ENCODE results near the gene CTCF.
A peak's percentile ranks its signal among the peaks of the same experiment; 100 is the strongest.

CTCF gene

DNA sequence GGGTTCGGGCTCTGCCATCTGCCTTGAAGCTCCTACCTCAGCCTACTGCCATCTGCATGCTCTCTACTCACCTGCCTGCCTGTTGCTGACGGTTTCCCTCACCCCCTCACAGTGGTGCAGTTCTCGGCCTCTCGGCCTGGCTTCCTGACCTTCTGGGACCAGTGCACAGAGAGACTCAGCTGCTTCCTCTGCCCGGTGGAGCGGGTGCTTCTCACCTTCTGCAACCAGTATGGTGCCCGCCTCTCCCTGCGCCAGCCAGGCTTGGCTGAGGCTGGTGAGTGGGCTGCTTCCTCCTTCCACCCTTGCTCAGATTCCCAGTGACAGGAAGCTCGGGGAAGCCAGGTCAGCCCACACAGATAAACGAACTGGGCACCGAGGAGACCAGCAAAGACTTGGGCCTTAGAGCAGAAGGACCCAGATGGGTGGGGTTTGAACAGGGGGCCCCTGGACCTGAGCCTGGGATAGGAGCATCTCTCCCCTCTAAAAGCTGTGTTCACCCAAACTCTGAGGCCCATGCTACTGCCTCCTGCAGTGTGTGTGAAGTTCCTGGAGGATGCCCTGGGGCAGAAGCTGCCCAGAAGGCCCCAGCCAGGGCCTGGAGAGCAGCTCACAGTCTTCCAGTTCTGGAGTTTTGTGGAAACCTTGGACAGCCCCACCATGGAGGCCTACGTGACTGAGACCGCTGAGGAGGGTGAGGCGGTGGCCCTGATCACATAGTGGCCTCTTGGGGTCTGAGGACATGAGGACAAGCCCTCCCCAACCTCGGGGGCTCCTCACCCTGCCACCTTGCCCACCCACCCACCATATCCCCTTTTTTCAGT is 17.3 kb upstream of the CTCF start:
- no peak overlapping the region for H3K27ac ChIP-seq
- H3K9me3 ChIP-seq: no peaks in the 10 kb centered on the region
- TF ChIP-seq CTCF (IDR thresholded peaks at IDR 0.05): no peak
- peaks cover 19 to 21% of the 10 kb centered on the region in 2 experiments for H3K4me1 ChIP-seq (ENCODE audit: control insufficient read depth in 1 of 2, insufficient read depth in 1 of 2, low read depth in 1 of 2, low read length in 1 of 2)
- H3K4me3 ChIP-seq (ENCODE audit: low read depth in 1 of 2, low read length in 1 of 2): no peak overlapping the region
- peaks cover 80% of the 10 kb centered on the region for H3K36me3 ChIP-seq
- H3K27me3 ChIP-seq: no peaks in the 10 kb centered on the region

GRCh38 chr16:67545665-67546024 is 16.7 kb upstream of the CTCF start:
- H3K36me3 ChIP-seq: peaks cover 74% of the 10 kb centered on the region
- H3K4me1 ChIP-seq (ENCODE audit: control insufficient read depth in 1 of 2, insufficient read depth in 1 of 2, low read depth in 1 of 2, low read length in 1 of 2): peaks cover 19 to 21% of the 10 kb centered on the region in 2 experiments
- H3K9me3 ChIP-seq: no peaks in the 10 kb centered on the region
- H3K4me3 ChIP-seq (ENCODE audit: low read depth in 1 of 2, low read length in 1 of 2): no peak overlapping the region
- H3K27ac ChIP-seq: no peak overlapping the region
- no peak for TF ChIP-seq CTCF (IDR thresholded peaks at IDR 0.05)
- no peaks in the 10 kb centered on the region for H3K27me3 ChIP-seq

DNA sequence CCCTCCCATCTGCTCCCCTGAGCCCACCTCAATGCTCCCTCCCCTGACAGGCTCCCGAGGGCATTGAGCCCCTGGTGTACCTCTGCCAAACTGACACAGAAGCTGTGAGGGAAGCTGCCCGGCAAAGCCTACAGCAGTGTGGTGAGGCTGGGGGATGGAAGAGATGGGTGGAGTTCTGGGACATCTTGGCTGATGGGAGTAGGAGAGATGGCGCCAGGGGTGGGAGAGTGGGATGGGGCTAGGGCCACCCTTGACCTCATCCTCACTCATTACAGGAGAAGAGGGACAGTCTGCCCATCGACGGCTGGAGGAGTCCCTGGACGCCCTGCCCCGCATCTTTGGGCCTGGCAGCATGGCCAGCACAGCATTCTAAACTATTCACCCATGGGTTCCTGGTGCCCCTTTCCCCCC is 16.2 kb upstream of the CTCF start:
- peak overlapping the region; percentile 70 for H3K27ac ChIP-seq
- peaks cover 19 to 21% of the 10 kb centered on the region in 2 experiments for H3K4me1 ChIP-seq (ENCODE audit: control insufficient read depth in 1 of 2, insufficient read depth in 1 of 2, low read depth in 1 of 2, low read length in 1 of 2)
- H3K27me3 ChIP-seq: no peaks in the 10 kb centered on the region
- H3K36me3 ChIP-seq: peaks cover 69% of the 10 kb centered on the region
- no peak overlapping the region for H3K4me3 ChIP-seq (ENCODE audit: low read depth in 1 of 2, low read length in 1 of 2)
- TF ChIP-seq CTCF (IDR thresholded peaks at IDR 0.05): no peak
- H3K9me3 ChIP-seq: no peaks in the 10 kb centered on the region

DNA sequence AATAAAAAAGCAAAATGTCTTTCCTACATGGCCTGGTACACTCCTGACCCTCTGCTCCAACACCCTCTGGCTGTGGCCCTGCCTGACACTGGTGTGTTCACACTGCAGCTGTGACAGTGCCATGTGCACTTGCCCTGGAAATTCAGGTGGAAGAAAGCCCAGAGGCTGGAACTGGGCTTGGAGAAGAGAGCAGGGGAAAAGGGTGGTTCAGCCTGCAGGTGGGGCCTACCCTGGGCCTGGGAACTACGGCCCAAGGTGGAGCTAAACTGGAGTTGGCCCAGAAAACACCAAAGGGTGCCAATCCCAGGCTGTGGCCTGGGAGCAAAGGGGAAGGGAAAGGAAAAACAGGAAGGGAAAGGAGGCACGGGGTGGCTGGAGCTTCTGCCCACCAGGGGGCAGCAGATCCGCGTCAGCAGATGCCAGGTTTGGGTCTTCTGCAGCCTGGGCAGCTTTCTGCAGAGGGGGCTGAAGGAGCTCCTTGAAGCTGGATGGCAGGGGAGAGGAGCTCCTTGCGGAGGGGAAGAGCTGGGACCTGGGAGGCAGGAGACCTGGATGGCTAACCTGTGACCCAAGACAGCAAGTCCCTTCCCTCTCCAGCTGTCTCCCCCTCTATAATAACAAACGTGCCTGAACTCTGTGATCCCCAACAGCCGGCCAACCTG is 15.4 kb upstream of the CTCF start:
- no peaks in the 10 kb centered on the region for H3K27me3 ChIP-seq
- H3K9me3 ChIP-seq: no peaks in the 10 kb centered on the region
- H3K36me3 ChIP-seq: peaks cover 61% of the 10 kb centered on the region
- H3K27ac ChIP-seq: peak overlapping the region; percentile 70
- H3K4me3 ChIP-seq (ENCODE audit: low read depth in 1 of 2, low read length in 1 of 2): no peak overlapping the region
- peaks cover 19 to 21% of the 10 kb centered on the region in 2 experiments for H3K4me1 ChIP-seq (ENCODE audit: control insufficient read depth in 1 of 2, insufficient read depth in 1 of 2, low read depth in 1 of 2, low read length in 1 of 2)
- TF ChIP-seq CTCF (IDR thresholded peaks at IDR 0.05): peak; percentile 87

DNA sequence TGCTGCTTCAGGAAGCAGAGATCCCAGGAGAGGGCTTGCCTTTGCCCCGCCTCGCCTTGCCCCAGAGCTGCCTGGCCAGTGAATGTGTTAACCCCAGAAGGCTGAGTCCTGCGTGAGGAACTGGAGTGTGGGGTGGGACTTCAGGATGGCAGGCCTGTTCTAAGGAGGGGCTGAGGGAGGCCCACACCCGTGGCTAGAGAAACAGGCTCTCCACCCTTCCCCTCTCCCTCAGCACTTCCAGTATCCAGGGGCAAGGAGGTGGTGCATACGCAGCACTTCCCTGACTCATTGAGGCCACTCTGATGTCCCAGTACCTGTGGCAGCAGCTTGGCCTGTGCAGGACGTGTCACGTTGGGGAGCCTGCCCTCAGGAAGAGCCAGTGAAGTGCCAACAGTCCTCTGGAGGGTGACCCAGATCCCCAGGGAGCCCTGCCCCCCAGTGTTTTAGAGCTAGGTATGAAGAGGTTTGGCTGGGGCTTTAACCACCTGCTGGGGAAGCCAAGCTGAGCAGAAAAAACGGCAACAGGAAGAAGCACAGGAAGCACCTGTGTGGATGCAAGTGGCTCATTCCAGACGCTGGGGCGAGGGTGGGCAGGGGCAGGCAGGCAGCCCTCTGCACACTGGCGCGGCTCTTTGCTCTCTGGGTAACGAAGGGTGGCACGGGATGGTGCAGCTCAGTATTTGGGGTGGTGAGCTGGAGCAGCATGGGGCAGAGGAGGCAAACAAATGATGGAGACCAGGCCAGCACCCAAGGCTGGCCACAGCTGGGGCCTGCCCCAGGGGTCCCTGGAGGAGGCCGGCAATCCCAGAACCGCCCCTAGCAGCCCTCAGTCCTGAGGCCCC is 14.7 kb upstream of the CTCF start:
- H3K4me3 ChIP-seq (ENCODE audit: low read depth in 1 of 2, low read length in 1 of 2): no peak overlapping the region
- H3K36me3 ChIP-seq: peaks cover 54% of the 10 kb centered on the region
- H3K4me1 ChIP-seq (ENCODE audit: control insufficient read depth in 1 of 2, insufficient read depth in 1 of 2, low read depth in 1 of 2, low read length in 1 of 2): peaks cover 19 to 21% of the 10 kb centered on the region in 2 experiments

More for the DNA sequence above, 14.7 kb upstream of the CTCF start:
- Histone ChIP-seq H3K27ac (peak overlapping the region; percentile 70), H3K9me3 (no peaks in the 10 kb centered on the region), H3K27me3 (no peaks in the 10 kb centered on the region)
- no peak for TF ChIP-seq CTCF (IDR thresholded peaks at IDR 0.05)

All from neutrophil (primary cell).